Endothelial cell of umbilical vein (primary cell): Measurements from ENCODE around the gene HOXA2. TPM values are rescaled to one million over a fixed set of nuclear protein-coding genes. Genes with fewer than 3 reads are reported as not detected.

Source experiments
- BruUV-seq: library from RNA; stranded (reverse); fragments of 400-500 nt; replicated peaks from 2 replicates; lab custom pipeline; 2021; lab: Mats Ljungman, UMichigan
- CTCF ChIA-PET: fragments of 300-600, 350-600 bp; sonication (Branson Sonifier 250); formaldehyde crosslinking; loops from one replicate; lab custom pipeline; 2021; ENCODE audit warnings: antibody characterized with exemption, inconsistent platforms; lab: Charles Lee
- POLR2A ChIA-PET: fragments of 300-600, 350-600 bp; sonication (Branson Sonifier 250); formaldehyde crosslinking; loops from one replicate; lab custom pipeline; 2021; ENCODE audit warnings: antibody characterized with exemption, inconsistent platforms; lab: Charles Lee
- DNase-seq: peaks from one replicate; pipeline ENCODE4 v3.0.0-alpha.2; 2011; ENCODE audit warnings: low read depth, low spot score
- FAIRE-seq: peaks from 2 replicates; lab custom pipeline; 2011; peaks lifted over from hg19 to GRCh38; lab: Jason Lieb, UNC
- H2AFZ ChIP-seq: 2 replicates; pipeline ENCODE4 v1.6.0; 2012; ENCODE audit warnings: low read depth, low read length, control low read depth, inconsistent platforms
- H3K27ac ChIP-seq: 2 replicates; pipeline ENCODE4 v1.5.1; 2011; ENCODE audit warnings: low read depth, mild to moderate bottlenecking, control low read depth, low read length, moderate library complexity; ENCODE audit not compliant: insufficient read depth
- H3K27me3 ChIP-seq, 2 experiments: 2 replicates each; pipeline versions ENCODE4 v1.6.0 to v1.6.1; 2011; ENCODE audit warnings: low read length in 2 of 2, mixed read lengths in 1 of 2; ENCODE audit not compliant: control insufficient read depth in 2 of 2, insufficient read depth in 2 of 2
- H3K36me3 ChIP-seq, 2 experiments: 2 replicates in 1 of 2; 3 replicates in 1 of 2; pipeline ENCODE4 v1.5.1; 2011; ENCODE audit warnings: low read length in 2 of 2, mild to moderate bottlenecking in 1 of 2, moderate library complexity in 1 of 2; ENCODE audit not compliant: control insufficient read depth in 2 of 2, insufficient read depth in 2 of 2; ENCODE audit errors: extremely low read depth in 1 of 2
- H3K4me1 ChIP-seq: 3 replicates; pipeline ENCODE4 v1.5.1; 2011; ENCODE audit warnings: mild to moderate bottlenecking, low read length; ENCODE audit not compliant: control insufficient read depth, insufficient read depth; ENCODE audit errors: extremely low read depth
- H3K4me2 ChIP-seq: 2 replicates; pipeline ENCODE4 v1.6.1; 2011; ENCODE audit warnings: low read length, control low read depth, mixed read lengths; ENCODE audit not compliant: insufficient read depth
- H3K4me3 ChIP-seq, 3 experiments: fragments of 200-600 bp in 1 of 3; sonication (generic), shearing (Covaris generic) in 1 of 3; replicated peaks in 1 of 3; 2 replicates each; pipeline ENCODE4 v1.5.1; 2011 to 2016; ENCODE audit warnings: control low read depth in 3 of 3, low read length in 3 of 3, mild to moderate bottlenecking in 2 of 3, inconsistent platforms in 1 of 3, low read depth in 1 of 3, moderate library complexity in 1 of 3; ENCODE audit not compliant: insufficient read depth in 1 of 3
- H3K79me2 ChIP-seq: 2 replicates; pipeline ENCODE4 v1.6.0; 2012; ENCODE audit warnings: low read length, inconsistent platforms; ENCODE audit not compliant: control insufficient read depth, insufficient read depth
- H3K9ac ChIP-seq: replicated peaks from 2 replicates; pipeline ENCODE3; 2011; ENCODE audit warnings: low read length, control low read depth; ENCODE audit not compliant: insufficient read depth; ENCODE audit errors: extremely low read depth
- H3K9me1 ChIP-seq: replicated peaks from 3 replicates; pipeline ENCODE4 v1.6.0; 2011; ENCODE audit warnings: mild to moderate bottlenecking, low read length; ENCODE audit not compliant: control insufficient read depth, insufficient read depth; ENCODE audit errors: extremely low read depth
- H3K9me3 ChIP-seq: replicated peaks from 2 replicates; pipeline ENCODE4 v1.5.1; 2012; ENCODE audit warnings: low read length, inconsistent platforms; ENCODE audit not compliant: control insufficient read depth, insufficient read depth
- H4K20me1 ChIP-seq: replicated peaks from 2 replicates; pipeline ENCODE3; 2011; ENCODE audit warnings: mild to moderate bottlenecking, low read length; ENCODE audit not compliant: control insufficient read depth, insufficient read depth; ENCODE audit errors: extremely low read depth
- CTCF ChIP-seq, 2 donors: IDR thresholded peaks; 1 replicate in 1 of 2; 2 replicates in 1 of 2; pipeline ENCODE4 v1.5.1; 2011; ENCODE audit warnings: low read length in 2 of 2, mild to moderate bottlenecking in 2 of 2, moderate library complexity in 2 of 2, control low read depth in 1 of 2, inconsistent platforms in 1 of 2, low read depth in 1 of 2; ENCODE audit not compliant: insufficient read depth in 1 of 2; ENCODE audit errors: extremely low read depth in 1 of 2
- EZH2 ChIP-seq: IDR thresholded peaks from 2 replicates; pipeline ENCODE4 v1.6.1; 2012; ENCODE audit warnings: borderline replicate concordance, low read depth, mild to moderate bottlenecking, moderate library complexity, low read length, inconsistent platforms; ENCODE audit not compliant: severe bottlenecking
- FOS ChIP-seq: IDR thresholded peaks from 2 replicates; pipeline ENCODE4 v1.6.1; 2011; ENCODE audit warnings: mild to moderate bottlenecking, low read length, moderate library complexity, borderline replicate concordance; ENCODE audit not compliant: insufficient read depth
- GATA2 ChIP-seq: IDR thresholded peaks from 2 replicates; pipeline ENCODE4 v1.7.0; 2011; ENCODE audit warnings: low read depth, mild to moderate bottlenecking, moderate library complexity, mixed read lengths, low read length; ENCODE audit not compliant: insufficient read length, insufficient read depth
- JUN ChIP-seq: IDR thresholded peaks from 2 replicates; pipeline ENCODE4 v1.6.1; 2011; ENCODE audit warnings: borderline replicate concordance, low read depth; ENCODE audit not compliant: insufficient read length, insufficient read depth
- MYC ChIP-seq: IDR thresholded peaks from one replicate; pipeline ENCODE4 v1.6.1; 2011; ENCODE audit warnings: mild to moderate bottlenecking, low read depth, low read length
- POLR2A ChIP-seq: IDR thresholded peaks from 2 replicates; pipeline ENCODE4 v1.6.1; 2012; ENCODE audit warnings: low read depth, mild to moderate bottlenecking, control low read depth, low read length
- POLR2AphosphoS5 ChIP-seq: IDR thresholded peaks from 2 replicates; pipeline ENCODE4 v1.6.1; 2012; ENCODE audit warnings: low read depth, mild to moderate bottlenecking, control low read depth, low read length, moderate library complexity; ENCODE audit not compliant: insufficient read depth
- dilution Hi-C: fragments of 300-500 bp; cut with MboI; formaldehyde crosslinking; loops from one replicate; pipeline ENCODE4 v1.15.0; 2019; ENCODE audit warnings: low sequenced_read_pairs; ENCODE audit not compliant: extremely low pct_ligation_motif_present
- intact Hi-C: fragments of 100-400 bp; cut with micrococcal nuclease; formaldehyde crosslinking; loops from one replicate; pipeline ENCODE4 v1.10.0; 2022
- polyA plus RNA-seq, 4 experiments: library from polyadenylated mRNA; depleted of rRNA in 3 of 4; stranded (reverse) in 3 of 4; unstranded in 1 of 4; fragments of >200 nt; gene quantifications; 2 replicates each; pipeline versions ENCODE4 v1.2.1 to v1.2.3, GENCODE V29; 2011 to 2012; ENCODE audit warnings: missing spikeins in 1 of 4
- total RNA-seq: library from RNA; stranded (reverse); gene quantifications from 2 replicates; pipeline ENCODE4 v1.2.3, GENCODE V29; 2021
- TF ChIP-seq, protein P1 (sequence below): IDR thresholded peaks from 2 replicates; pipeline ENCODE4 v1.6.1; 2011; ENCODE audit not compliant: insufficient read depth, insufficient read length

The HOXA2 gene
- total and polyA plus RNA-seq, 2 donors (not counting 3 experiments of a cell fraction or from before 2014, with no cell fraction given) = 1.6 to 2.3 TPM

DNA sequence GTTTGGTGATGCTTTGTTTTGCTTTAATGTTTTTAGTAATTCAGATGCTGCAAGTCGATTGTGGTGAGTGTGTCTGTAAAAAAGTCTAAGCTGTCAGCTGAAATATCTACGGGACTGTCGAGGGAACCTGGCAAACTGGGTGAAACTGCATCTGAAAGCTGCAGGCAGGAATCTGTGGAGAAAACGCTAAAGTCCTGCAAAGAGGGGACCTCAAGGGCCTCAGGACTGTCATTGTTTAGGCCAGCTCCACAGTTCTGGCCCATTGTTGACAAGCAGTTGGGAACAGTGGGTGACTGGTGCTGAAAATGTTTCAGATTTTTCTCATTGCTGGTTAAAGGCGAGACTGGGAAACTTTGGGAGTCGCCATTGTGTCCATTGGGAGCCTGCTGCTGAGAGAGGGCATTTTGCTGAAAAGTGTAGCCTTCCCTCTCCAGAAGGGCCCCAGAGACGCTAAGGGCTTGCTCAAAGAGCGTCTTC lies 1.8 kb downstream of the HOXA2 start:
- Histone ChIP-seq H2AFZ (no peak overlapping the region), H3K4me1 (peaks cover 74% of the 10 kb centered on the region), H3K4me3 (peak overlapping the region; percentile 35 to 92 (median 45)), H3K9me3 (no peaks in the 10 kb centered on the region), H3K27me3 (no peaks in the 10 kb centered on the region), H3K4me2 (peak overlapping the region; percentile 74), H3K36me3 (peaks cover 0 to 3% of the 10 kb centered on the region in 2 experiments), H3K9me1 (no peaks in the 10 kb centered on the region), H3K79me2 (peaks cover 94% of the 10 kb centered on the region), H3K27ac (peak overlapping the region; percentile 93), H4K20me1 (no peaks in the 10 kb centered on the region), H3K9ac (peak overlapping the region; percentile 71)
- intact Hi-C loops (loop anchor here (1.0 to 5.0 kb wide), 2 partner anchors 18 to 728 kb away; no protein-coding TSS in a partner anchor), dilution Hi-C loops (no loop called here)
- CTCF ChIA-PET = interaction anchor here (1.0 to 9.6 kb wide), 9 partner anchors 15 to 732 kb away, joined by 3 to 124 read pairs (median 4); partner anchors contain the start of gene HOXA5
- POLR2A ChIA-PET = interaction anchor here (0.8 kb wide), 1 partner anchor 71 kb away, joined by 4 read pairs; no protein-coding TSS in a partner anchor
- TF ChIP-seq EZH2 = no peak
- peak; percentile 19 for TF ChIP-seq POLR2AphosphoS5
- TF ChIP-seq POLR2A = peak; percentile 36
- DNase-seq = peak; percentile 73
- BruUV-seq = no TSS peak
- FAIRE-seq = peak; percentile 35

DNA sequence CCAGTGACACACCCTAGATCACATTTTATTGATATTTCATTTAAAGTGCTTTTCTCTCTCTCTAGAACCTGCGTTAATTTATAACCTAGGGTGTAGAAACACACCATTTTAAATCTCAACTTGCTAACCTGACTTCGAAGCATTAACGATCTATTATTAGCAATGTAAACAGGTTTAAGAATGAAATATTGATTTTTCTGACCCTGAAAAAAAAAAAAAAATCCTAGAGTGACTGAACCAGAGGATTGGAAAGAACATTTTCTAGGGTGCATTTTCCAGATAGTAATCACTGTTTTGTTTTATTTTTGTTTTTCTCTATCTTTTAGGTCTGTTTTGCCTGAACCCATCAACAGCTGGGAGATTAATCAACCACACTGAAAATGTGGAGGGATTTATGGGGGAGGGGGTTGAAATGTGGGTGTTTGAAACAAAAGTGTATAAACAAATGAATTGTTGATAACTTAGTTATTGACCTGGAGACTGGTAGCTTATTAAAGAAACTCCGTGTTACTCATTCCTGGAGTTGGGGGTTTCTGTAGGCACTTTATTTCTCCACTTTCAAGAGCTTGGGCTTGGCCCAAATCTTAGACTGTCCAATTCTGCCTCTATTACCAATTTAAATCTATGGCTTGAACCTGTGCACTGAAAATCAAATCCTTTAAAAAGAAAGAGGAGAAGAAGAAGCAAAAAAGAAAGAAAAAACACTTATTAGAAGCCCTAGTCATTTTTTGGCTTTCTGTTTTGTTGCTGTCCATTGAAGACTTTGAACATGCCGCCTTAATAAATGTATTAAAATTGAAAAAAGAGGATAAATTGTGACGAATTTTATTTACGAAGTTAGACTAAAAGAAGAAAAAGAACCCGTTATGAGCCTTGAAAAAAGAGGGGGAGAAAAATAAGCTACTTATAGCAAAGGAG lies 2.8 kb downstream of the HOXA2 start:
- Histone ChIP-seq H3K4me1 (peaks cover 69% of the 10 kb centered on the region), H3K4me3 (peak overlapping the region; percentile 80 to 92 (median 86)), H3K27ac (peak overlapping the region; percentile 93), H3K27me3 (no peaks in the 10 kb centered on the region), H3K9me3 (no peaks in the 10 kb centered on the region), H3K9ac (peak overlapping the region; percentile 90), H4K20me1 (no peaks in the 10 kb centered on the region), H2AFZ (no peak overlapping the region), H3K4me2 (peak overlapping the region; percentile 74), H3K9me1 (no peaks in the 10 kb centered on the region), H3K79me2 (peaks cover 93% of the 10 kb centered on the region), H3K36me3 (peaks cover 0 to 3% of the 10 kb centered on the region in 2 experiments)
- ChIA-PET CTCF (interaction anchor here (0.9 to 9.6 kb wide), 15 partner anchors 10 to 1207 kb away, joined by 3 to 124 read pairs (median 4); partner anchors contain the start of genes HOXA5 and HOXA9), POLR2A (interaction anchor here (0.8 to 1.2 kb wide), 5 partner anchors 23 to 242 kb away, joined by 3 to 4 read pairs (median 3); partner anchors contain the start of genes HOXA5 and SKAP2)
- intact Hi-C loops (loop anchor here (5.0 kb wide), 1 partner anchor 727 kb away; no protein-coding TSS in a partner anchor), dilution Hi-C loops (no loop called here)
- FAIRE-seq (peak; percentile 47), DNase-seq (peak; percentile 52)
- TF ChIP-seq GATA2 (no peak), POLR2A (no peak), FOS (no peak), EZH2 (no peak), JUN (no peak), POLR2AphosphoS5 (no peak), MYC (no peak), CTCF (IDR thresholded peaks at IDR 0.05; ENCODE audit: extremely low read depth in 1 of 2, insufficient read depth in 1 of 2, low read depth in 1 of 2, low read length in 2 of 2) (no peak)
- TF ChIP-seq, protein P1, sequence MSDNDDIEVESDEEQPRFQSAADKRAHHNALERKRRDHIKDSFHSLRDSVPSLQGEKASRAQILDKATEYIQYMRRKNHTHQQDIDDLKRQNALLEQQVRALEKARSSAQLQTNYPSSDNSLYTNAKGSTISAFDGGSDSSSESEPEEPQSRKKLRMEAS = no peak
- no TSS peak for BruUV-seq
